Measurements from ENCODE around the gene SLC6A13. TPM values are rescaled to one million over a fixed set of nuclear protein-coding genes. Genes with fewer than 3 reads are reported as not detected.

The SLC6A13 gene
- total RNA-seq, 2 experiments from 2014 or later: 0.09 TPM; not detected in 1

DNA sequence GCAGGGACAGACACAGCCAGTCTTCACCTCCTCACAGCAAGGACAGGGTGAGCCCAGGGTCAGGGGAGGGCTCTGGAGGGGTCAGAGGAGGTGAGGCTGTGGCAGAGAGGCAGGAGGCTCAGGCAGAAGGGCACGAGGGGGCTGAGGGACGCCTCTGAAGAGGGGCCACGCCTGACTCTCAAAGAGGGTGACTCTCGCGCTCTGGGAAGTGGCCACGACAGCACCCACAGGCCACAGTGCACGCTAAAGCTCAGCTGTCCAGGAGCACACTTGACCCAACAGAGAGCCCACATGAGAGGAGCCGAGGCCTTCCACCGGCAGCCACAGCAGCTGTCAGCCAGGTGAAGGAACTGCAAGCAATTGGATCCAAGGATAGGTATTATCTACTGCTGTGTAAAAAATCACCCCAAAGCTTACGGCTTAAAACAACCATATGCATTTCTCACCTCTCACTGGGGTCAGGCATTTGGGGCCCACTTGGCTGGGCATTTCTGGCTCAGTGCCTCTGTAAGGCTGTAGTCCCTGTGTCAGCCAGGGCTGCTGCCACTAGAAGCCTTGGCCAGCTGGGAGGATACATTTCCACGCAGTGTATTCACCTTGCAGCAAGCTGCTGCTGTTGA, 76.5 kb downstream of the SLC6A13 start:
- intact Hi-C loops (cut with micrococcal nuclease; ENCODE audit: unreplicated experiment): no loop called here
- no TSS peak for BruUV-seq (replicated peaks)

DNA sequence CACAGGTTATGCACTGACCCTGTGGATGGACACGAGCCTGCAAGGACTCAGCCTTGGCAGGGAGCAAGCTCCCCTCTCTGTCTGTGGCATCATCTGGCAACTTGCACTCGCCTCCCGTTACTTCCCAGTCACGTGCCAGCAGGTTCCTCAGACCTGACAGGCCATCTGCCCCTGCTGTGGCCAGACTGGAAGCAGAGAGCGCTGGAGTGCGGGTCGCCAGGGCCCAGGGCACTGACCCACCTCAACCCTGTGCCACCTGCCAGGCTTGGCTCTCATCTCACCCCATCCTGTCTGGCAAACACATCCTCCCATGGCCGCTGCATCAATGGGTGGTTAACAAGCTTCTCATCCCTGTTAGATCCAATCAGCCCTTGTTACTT, 77.1 kb downstream of the SLC6A13 start:
- no peak for DNase-seq (ENCODE audit: low spot score)
- Histone ChIP-seq H2AFZ (ENCODE audit: low read length) (no peak overlapping the region), H3K36me3 (ENCODE audit: insufficient read depth, low read length) (no peaks in the 10 kb centered on the region), H3K4me2 (ENCODE audit: low read length) (no peak overlapping the region), H3K79me2 (ENCODE audit: insufficient read depth, low read depth, low read length) (no peaks in the 10 kb centered on the region), H3K9me2 (ENCODE audit: insufficient read depth, low read length) (no peaks in the 10 kb centered on the region), H4K20me1 (ENCODE audit: insufficient read depth, low read length) (no peaks in the 10 kb centered on the region), H3K4me3 (ENCODE audit: low read depth, low read length, poor library complexity, severe bottlenecking) (no peak overlapping the region), H3K9me3 (ENCODE audit: low read length) (no peaks in the 10 kb centered on the region), H3K4me1 (ENCODE audit: insufficient read depth, low read length, poor library complexity, severe bottlenecking) (no peaks in the 10 kb centered on the region), H3K27ac (ENCODE audit: low read depth, low read length, poor library complexity, severe bottlenecking) (no peak overlapping the region)
- BruUV-seq (replicated peaks): no TSS peak
- TF ChIP-seq, protein P1, sequence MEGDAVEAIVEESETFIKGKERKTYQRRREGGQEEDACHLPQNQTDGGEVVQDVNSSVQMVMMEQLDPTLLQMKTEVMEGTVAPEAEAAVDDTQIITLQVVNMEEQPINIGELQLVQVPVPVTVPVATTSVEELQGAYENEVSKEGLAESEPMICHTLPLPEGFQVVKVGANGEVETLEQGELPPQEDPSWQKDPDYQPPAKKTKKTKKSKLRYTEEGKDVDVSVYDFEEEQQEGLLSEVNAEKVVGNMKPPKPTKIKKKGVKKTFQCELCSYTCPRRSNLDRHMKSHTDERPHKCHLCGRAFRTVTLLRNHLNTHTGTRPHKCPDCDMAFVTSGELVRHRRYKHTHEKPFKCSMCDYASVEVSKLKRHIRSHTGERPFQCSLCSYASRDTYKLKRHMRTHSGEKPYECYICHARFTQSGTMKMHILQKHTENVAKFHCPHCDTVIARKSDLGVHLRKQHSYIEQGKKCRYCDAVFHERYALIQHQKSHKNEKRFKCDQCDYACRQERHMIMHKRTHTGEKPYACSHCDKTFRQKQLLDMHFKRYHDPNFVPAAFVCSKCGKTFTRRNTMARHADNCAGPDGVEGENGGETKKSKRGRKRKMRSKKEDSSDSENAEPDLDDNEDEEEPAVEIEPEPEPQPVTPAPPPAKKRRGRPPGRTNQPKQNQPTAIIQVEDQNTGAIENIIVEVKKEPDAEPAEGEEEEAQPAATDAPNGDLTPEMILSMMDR (conservative IDR thresholded peaks at IDR 0.05; ENCODE audit: low read length): no peak
- TF ChIP-seq EZH2phosphoT487 (IDR thresholded peaks at IDR 0.05; ENCODE audit: borderline replicate concordance, low read depth, low read length): no peak
- ChIA-PET CTCF (ENCODE audit: unreplicated experiment) (no interaction called here), POLR2A (no interaction called here)
- intact Hi-C loops (cut with micrococcal nuclease; ENCODE audit: unreplicated experiment): no loop called here

More for the DNA sequence above, 76.5 kb downstream of the SLC6A13 start:
- POLR2A ChIA-PET: no interaction called here
- no peaks in the 10 kb centered on the region for H3K36me3 ChIP-seq (ENCODE audit: insufficient read depth, low read length)
- no peaks in the 10 kb centered on the region for H3K4me1 ChIP-seq (ENCODE audit: insufficient read depth, low read length, poor library complexity, severe bottlenecking)
- H3K27ac ChIP-seq (ENCODE audit: low read depth, low read length, poor library complexity, severe bottlenecking): no peak overlapping the region
- no peak overlapping the region for H3K4me3 ChIP-seq (ENCODE audit: low read depth, low read length, poor library complexity, severe bottlenecking)
- no peaks in the 10 kb centered on the region for H3K9me2 ChIP-seq (ENCODE audit: insufficient read depth, low read length)
- no peaks in the 10 kb centered on the region for H4K20me1 ChIP-seq (ENCODE audit: insufficient read depth, low read length)
- H3K9me3 ChIP-seq (ENCODE audit: low read length): no peaks in the 10 kb centered on the region
- no peak for DNase-seq (ENCODE audit: low spot score)
- no peak overlapping the region for H2AFZ ChIP-seq (ENCODE audit: low read length)
- no peaks in the 10 kb centered on the region for H3K79me2 ChIP-seq (ENCODE audit: insufficient read depth, low read depth, low read length)
- CTCF ChIA-PET (ENCODE audit: unreplicated experiment): no interaction called here
- no peak for TF ChIP-seq EZH2phosphoT487 (IDR thresholded peaks at IDR 0.05; ENCODE audit: borderline replicate concordance, low read depth, low read length)
- TF ChIP-seq, protein P1 (conservative IDR thresholded peaks at IDR 0.05; ENCODE audit: low read length): no peak
- H3K4me2 ChIP-seq (ENCODE audit: low read length): no peak overlapping the region

DNA sequence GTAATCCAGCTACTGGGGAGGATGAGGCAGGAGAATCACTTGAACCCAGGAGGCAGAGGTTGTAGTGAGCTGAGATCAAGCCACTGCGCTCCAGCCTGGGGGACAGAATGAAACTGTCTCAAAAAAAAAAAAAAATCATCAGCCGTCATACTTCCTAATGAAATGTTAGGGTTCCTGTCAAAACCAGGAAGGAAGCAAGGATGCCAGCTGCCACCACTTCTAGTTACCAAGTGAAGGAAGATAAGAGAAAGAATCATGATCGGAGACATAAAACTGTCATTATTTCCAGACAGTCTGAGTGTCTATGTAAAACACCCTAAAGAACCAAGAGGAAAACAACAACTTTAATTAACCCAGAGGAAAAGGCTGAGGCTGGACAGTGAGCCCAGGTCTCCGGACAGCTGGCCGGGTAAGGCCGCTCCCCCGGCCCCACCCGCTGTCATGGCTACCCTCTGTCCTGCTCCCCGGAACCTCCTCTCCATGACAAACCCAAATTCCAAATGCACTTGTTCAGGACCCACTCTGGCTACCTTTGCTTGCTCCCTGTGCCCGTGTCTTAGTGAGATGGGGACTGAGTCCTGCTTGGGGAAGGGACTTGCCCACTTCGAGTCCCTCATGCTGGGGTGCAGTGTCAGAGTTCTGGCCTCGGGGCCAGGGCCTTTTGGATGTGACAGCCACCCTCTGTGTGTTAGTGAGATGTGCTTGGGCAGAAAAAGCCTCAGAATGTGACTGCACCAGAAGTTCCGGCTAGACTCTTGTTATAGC, 77.6 kb downstream of the SLC6A13 start:
- no peak overlapping the region for H2AFZ ChIP-seq (ENCODE audit: low read length)
- no peaks in the 10 kb centered on the region for H3K9me2 ChIP-seq (ENCODE audit: insufficient read depth, low read length)
- TF ChIP-seq EZH2phosphoT487 (IDR thresholded peaks at IDR 0.05; ENCODE audit: borderline replicate concordance, low read depth, low read length): no peak
- TF ChIP-seq, protein P1 (conservative IDR thresholded peaks at IDR 0.05; ENCODE audit: low read length): no peak
- H3K27ac ChIP-seq (ENCODE audit: low read depth, low read length, poor library complexity, severe bottlenecking): no peak overlapping the region
- H3K36me3 ChIP-seq (ENCODE audit: insufficient read depth, low read length): no peaks in the 10 kb centered on the region
- DNase-seq (ENCODE audit: low spot score): no peak
- H3K4me3 ChIP-seq (ENCODE audit: low read depth, low read length, poor library complexity, severe bottlenecking): no peak overlapping the region
- H4K20me1 ChIP-seq (ENCODE audit: insufficient read depth, low read length): no peaks in the 10 kb centered on the region
- no peak overlapping the region for H3K4me2 ChIP-seq (ENCODE audit: low read length)
- intact Hi-C loops (cut with micrococcal nuclease; ENCODE audit: unreplicated experiment): no loop called here
- CTCF ChIA-PET (ENCODE audit: unreplicated experiment): no interaction called here
- H3K9me3 ChIP-seq (ENCODE audit: low read length): no peaks in the 10 kb centered on the region
- no peaks in the 10 kb centered on the region for H3K4me1 ChIP-seq (ENCODE audit: insufficient read depth, low read length, poor library complexity, severe bottlenecking)
- POLR2A ChIA-PET: no interaction called here
- no TSS peak for BruUV-seq (replicated peaks)
- H3K79me2 ChIP-seq (ENCODE audit: insufficient read depth, low read depth, low read length): no peaks in the 10 kb centered on the region

Measured in OCI-LY7 (cell line).